Measurements from ENCODE around the gene TUBG2.
"Not testable (repeated sequence)": the region's sequence is repeated elsewhere in the genome, so short reads cannot be mapped to it uniquely, and the experiment has no call there.

TUBG2 gene

GRCh38 chr17:42639525-42640113, 19.5 kb upstream of the TUBG2 start:
- H3K36me3 ChIP-seq (ENCODE audit: insufficient read depth, low read length) = no peaks in the 10 kb centered on the region
- peaks cover 7% of the 10 kb centered on the region; the same call in 1 of the 2 replicates for H3K4me1 ChIP-seq (ENCODE audit: insufficient read depth, low read length)
- no peak overlapping the region for H3K9ac ChIP-seq (ENCODE audit: low read depth, low read length)
- no peaks in the 10 kb centered on the region for H3K9me3 ChIP-seq (ENCODE audit: control insufficient read depth, insufficient read depth, low read length)

- no peaks in the 10 kb centered on the region for H3K36me3 ChIP-seq (ENCODE audit: insufficient read depth, low read length)
- H3K9me3 ChIP-seq (ENCODE audit: control insufficient read depth, insufficient read depth, low read length) = no peaks in the 10 kb centered on the region
- H3K9ac ChIP-seq (ENCODE audit: low read depth, low read length) = no peak overlapping the region
Observed at GRCh38 chr17:42640121-42640520, 19.0 kb upstream of the TUBG2 start.

GRCh38 chr17:42642336-42642735, 16.7 kb upstream of the TUBG2 start:
- H3K9me3 ChIP-seq (ENCODE audit: control insufficient read depth, insufficient read depth, low read length) = no peaks in the 10 kb centered on the region

More at GRCh38 chr17:42640121-42640520, 19.0 kb upstream of the TUBG2 start:
- H3K4me1 ChIP-seq (ENCODE audit: insufficient read depth, low read length) = peaks cover 7% of the 10 kb centered on the region; the same call in 1 of the 2 replicates

GRCh38 chr17:42647778-42648177, 11.3 kb upstream of the TUBG2 start:
- Histone ChIP-seq H3K9ac (ENCODE audit: low read depth, low read length) (no peak overlapping the region), H3K36me3 (ENCODE audit: insufficient read depth, low read length) (no peaks in the 10 kb centered on the region), H3K9me3 (ENCODE audit: control insufficient read depth, insufficient read depth, low read length) (no peaks in the 10 kb centered on the region), H3K4me1 (ENCODE audit: insufficient read depth, low read length) (peaks cover 1% of the 10 kb centered on the region; the same call in 1 of the 2 replicates)

More at GRCh38 chr17:42642336-42642735, 16.7 kb upstream of the TUBG2 start:
- Histone ChIP-seq H3K36me3 (ENCODE audit: insufficient read depth, low read length) (no peaks in the 10 kb centered on the region), H3K4me1 (ENCODE audit: insufficient read depth, low read length) (peaks cover 7% of the 10 kb centered on the region; the same call in 1 of the 2 replicates), H3K9ac (ENCODE audit: low read depth, low read length) (no peak overlapping the region; the same call in 1 of the 2 replicates)

GRCh38 chr17:42651392-42651791, 7.7 kb upstream of the TUBG2 start:
- H3K4me1 ChIP-seq (ENCODE audit: insufficient read depth, low read length) = no peaks in the 10 kb centered on the region
- H3K9me3 ChIP-seq (ENCODE audit: control insufficient read depth, insufficient read depth, low read length) = no peaks in the 10 kb centered on the region
- no peak overlapping the region for H3K9ac ChIP-seq (ENCODE audit: low read depth, low read length)
- no peaks in the 10 kb centered on the region for H3K36me3 ChIP-seq (ENCODE audit: insufficient read depth, low read length)

GRCh38 chr17:42653179-42654124, 5.6 kb upstream of the TUBG2 start:
- Histone ChIP-seq H3K9ac (ENCODE audit: low read depth, low read length) (peak overlapping the region; percentile 57), H3K36me3 (ENCODE audit: insufficient read depth, low read length) (no peaks in the 10 kb centered on the region), H3K4me1 (ENCODE audit: insufficient read depth, low read length) (no peaks in the 10 kb centered on the region), H3K9me3 (ENCODE audit: control insufficient read depth, insufficient read depth, low read length) (no peaks in the 10 kb centered on the region)

- H3K9ac ChIP-seq (ENCODE audit: low read depth, low read length) = no peak overlapping the region
- no peaks in the 10 kb centered on the region for H3K9me3 ChIP-seq (ENCODE audit: control insufficient read depth, insufficient read depth, low read length)
- H3K4me1 ChIP-seq (ENCODE audit: insufficient read depth, low read length) = no peaks in the 10 kb centered on the region
- H3K36me3 ChIP-seq (ENCODE audit: insufficient read depth, low read length) = no peaks in the 10 kb centered on the region
Observed at GRCh38 chr17:42655528-42655927, 3.6 kb upstream of the TUBG2 start.

GRCh38 chr17:42657824-42658588, 1.1 kb upstream of the TUBG2 start:
- H3K9me3 ChIP-seq (ENCODE audit: control insufficient read depth, insufficient read depth, low read length) = no peaks in the 10 kb centered on the region
- no peaks in the 10 kb centered on the region for H3K36me3 ChIP-seq (ENCODE audit: insufficient read depth, low read length)
- H3K4me1 ChIP-seq (ENCODE audit: insufficient read depth, low read length) = no peaks in the 10 kb centered on the region
- no peak overlapping the region for H3K9ac ChIP-seq (ENCODE audit: low read depth, low read length)

GRCh38 chr17:42659932-42660274, 819 bp downstream of the TUBG2 start:
- H3K9ac ChIP-seq (ENCODE audit: low read depth, low read length) = peak overlapping the region; percentile 63; the same call in 1 of the 2 replicates
- H3K4me1 ChIP-seq (ENCODE audit: insufficient read depth, low read length); H3K36me3 ChIP-seq (ENCODE audit: insufficient read depth, low read length); H3K9me3 ChIP-seq (ENCODE audit: control insufficient read depth, insufficient read depth, low read length): not testable (repeated sequence)

- Histone ChIP-seq H3K9ac (ENCODE audit: low read depth, low read length) (no peak overlapping the region), H3K4me1 (ENCODE audit: insufficient read depth, low read length) (no peaks in the 10 kb centered on the region)
Observed at GRCh38 chr17:42660692-42661345, 1.7 kb downstream of the TUBG2 start.

GRCh38 chr17:42665581-42666001, 6.5 kb downstream of the TUBG2 start:
- peaks cover 11% of the 10 kb centered on the region; the same call in 1 of the 2 replicates for H3K4me1 ChIP-seq (ENCODE audit: insufficient read depth, low read length)
- no peaks in the 10 kb centered on the region for H3K9me3 ChIP-seq (ENCODE audit: control insufficient read depth, insufficient read depth, low read length)
- H3K9ac ChIP-seq (ENCODE audit: low read depth, low read length) = no peak overlapping the region
- peaks cover 9% of the 10 kb centered on the region for H3K36me3 ChIP-seq (ENCODE audit: insufficient read depth, low read length)

More at GRCh38 chr17:42660692-42661345, 1.7 kb downstream of the TUBG2 start:
- H3K36me3 ChIP-seq (ENCODE audit: insufficient read depth, low read length) = 0 out of 2 replicates have a peak, but pooled peaks cover 3% of the 10 kb centered on the region
- H3K9me3 ChIP-seq (ENCODE audit: control insufficient read depth, insufficient read depth, low read length) = no peaks in the 10 kb centered on the region

- not testable (repeated sequence) for H3K9ac ChIP-seq (ENCODE audit: low read depth, low read length); H3K36me3 ChIP-seq (ENCODE audit: insufficient read depth, low read length); H3K9me3 ChIP-seq (ENCODE audit: control insufficient read depth, insufficient read depth, low read length)
- H3K4me1 ChIP-seq (ENCODE audit: insufficient read depth, low read length) = peaks cover 11% of the 10 kb centered on the region; the same call in 1 of the 2 replicates
Observed at GRCh38 chr17:42666126-42666525, 7.0 kb downstream of the TUBG2 start.

GRCh38 chr17:42667088-42667951, 8.2 kb downstream of the TUBG2 start:
- H3K9ac ChIP-seq (ENCODE audit: low read depth, low read length) = no peak overlapping the region
- H3K36me3 ChIP-seq (ENCODE audit: insufficient read depth, low read length) = peaks cover 9% of the 10 kb centered on the region
- H3K4me1 ChIP-seq (ENCODE audit: insufficient read depth, low read length) = peaks cover 12% of the 10 kb centered on the region; the same call in 1 of the 2 replicates
- no peaks in the 10 kb centered on the region for H3K9me3 ChIP-seq (ENCODE audit: control insufficient read depth, insufficient read depth, low read length)

Measured in ES-I3 (cell line).